Measurements from ENCODE around the gene NCAPH2.

NCAPH2 gene

DNA sequence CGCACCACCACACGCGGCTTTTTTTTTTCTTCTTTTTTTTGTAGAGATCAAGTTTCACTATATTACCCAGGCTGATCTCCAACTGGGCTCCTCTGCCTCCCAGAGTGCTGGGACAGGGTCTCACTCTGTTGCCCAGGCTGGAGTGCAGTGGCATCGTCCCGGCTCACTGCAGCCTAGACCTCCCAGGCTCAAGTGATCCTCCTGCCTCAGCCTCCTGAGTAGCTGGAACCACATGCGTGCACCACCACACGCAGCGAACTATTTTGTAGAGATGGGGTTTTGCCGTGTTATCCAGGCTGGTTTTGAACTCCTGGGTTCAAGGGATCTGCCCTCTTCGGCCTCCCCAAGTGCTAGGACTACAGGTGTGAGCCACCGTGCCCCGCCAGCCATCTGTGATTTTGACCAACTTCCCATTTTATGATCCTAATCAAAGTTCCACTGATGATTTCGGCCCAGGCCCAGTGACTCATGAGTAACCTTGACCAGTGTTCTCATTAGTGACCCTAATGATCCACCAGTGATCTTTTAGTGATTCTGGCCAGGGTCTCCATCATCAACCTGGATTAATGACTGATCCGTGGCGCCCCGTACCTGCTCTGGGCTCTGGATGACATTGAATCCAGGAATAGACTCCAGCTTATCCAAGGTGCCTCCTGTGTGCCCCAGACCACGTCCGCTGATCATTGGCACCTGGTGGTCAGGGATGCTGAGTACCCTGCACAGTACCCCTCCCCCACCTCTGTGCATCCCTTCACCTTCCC is 20.1 kb downstream of the NCAPH2 start:
- TF ChIP-seq, protein P1, sequence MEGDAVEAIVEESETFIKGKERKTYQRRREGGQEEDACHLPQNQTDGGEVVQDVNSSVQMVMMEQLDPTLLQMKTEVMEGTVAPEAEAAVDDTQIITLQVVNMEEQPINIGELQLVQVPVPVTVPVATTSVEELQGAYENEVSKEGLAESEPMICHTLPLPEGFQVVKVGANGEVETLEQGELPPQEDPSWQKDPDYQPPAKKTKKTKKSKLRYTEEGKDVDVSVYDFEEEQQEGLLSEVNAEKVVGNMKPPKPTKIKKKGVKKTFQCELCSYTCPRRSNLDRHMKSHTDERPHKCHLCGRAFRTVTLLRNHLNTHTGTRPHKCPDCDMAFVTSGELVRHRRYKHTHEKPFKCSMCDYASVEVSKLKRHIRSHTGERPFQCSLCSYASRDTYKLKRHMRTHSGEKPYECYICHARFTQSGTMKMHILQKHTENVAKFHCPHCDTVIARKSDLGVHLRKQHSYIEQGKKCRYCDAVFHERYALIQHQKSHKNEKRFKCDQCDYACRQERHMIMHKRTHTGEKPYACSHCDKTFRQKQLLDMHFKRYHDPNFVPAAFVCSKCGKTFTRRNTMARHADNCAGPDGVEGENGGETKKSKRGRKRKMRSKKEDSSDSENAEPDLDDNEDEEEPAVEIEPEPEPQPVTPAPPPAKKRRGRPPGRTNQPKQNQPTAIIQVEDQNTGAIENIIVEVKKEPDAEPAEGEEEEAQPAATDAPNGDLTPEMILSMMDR (IDR thresholded peaks at IDR 0.05; ENCODE audit: low read depth, low read length) = no peak
- no peak for TF ChIP-seq EZH2phosphoT487 (IDR thresholded peaks at IDR 0.05; ENCODE audit: low read depth)
- Histone ChIP-seq H3K4me3 (ENCODE audit: low read length) (peak overlapping the region; percentile 84), H2AFZ (ENCODE audit: low read depth, low read length) (no peak overlapping the region), H3K4me1 (ENCODE audit: low read length) (peaks cover 24% of the 10 kb centered on the region), H3K79me2 (ENCODE audit: low read length) (peaks cover 22% of the 10 kb centered on the region), H3K36me3 (replicated peaks; ENCODE audit: low read depth, low read length) (peaks cover 4% of the 10 kb centered on the region), H3K27me3 (ENCODE audit: low read depth, low read length) (no peaks in the 10 kb centered on the region), H3K4me2 (ENCODE audit: low read length) (peak overlapping the region; percentile 93), H4K20me1 (ENCODE audit: insufficient read depth, low read length) (peaks cover 6% of the 10 kb centered on the region; the same call in 1 of the 2 replicates), H3K9ac (ENCODE audit: low read length) (no peak overlapping the region), H3K27ac (ENCODE audit: low read length) (no peak overlapping the region), H3K9me3 (ENCODE audit: insufficient read depth, low read length) (no peaks in the 10 kb centered on the region)

DNA sequence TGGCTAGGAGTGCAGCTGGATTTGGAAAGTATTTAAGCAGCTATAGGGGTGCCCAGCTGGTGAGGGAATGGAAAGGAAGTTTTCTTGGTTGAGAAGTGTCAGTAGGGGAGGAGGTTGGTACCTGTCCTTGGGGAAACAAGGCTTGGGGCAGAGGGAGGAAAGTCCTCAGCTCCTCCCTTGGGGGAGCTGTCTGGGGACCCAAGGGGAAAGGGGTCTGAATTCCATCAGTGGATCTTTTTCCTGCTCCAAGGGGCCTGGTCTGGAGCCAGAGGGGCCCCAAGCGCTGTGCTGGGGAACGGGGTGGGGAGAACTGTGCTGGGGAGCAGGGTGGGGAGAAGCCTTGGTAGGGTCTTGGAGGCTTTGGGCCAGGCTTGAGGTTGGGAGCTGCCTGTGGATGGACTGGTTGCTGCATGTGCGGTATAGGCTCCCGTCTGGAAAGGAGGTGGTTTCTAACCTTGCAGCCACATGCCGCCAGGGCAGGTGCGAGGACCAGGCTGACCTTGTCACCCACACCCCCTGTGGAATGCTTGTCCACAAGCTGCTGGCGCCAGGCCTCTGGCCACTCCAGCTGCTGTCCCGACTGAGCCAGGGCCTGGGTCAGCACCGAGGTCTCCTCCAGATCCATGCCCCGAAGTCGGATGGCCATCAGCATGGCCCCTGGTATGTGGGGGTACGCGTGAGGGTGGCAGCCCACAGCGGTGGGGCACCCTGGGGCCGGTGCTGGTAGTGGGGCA is 20.8 kb downstream of the NCAPH2 start:
- no peak overlapping the region for H3K4me2 ChIP-seq (ENCODE audit: low read length)
- no peak overlapping the region for H3K9ac ChIP-seq (ENCODE audit: low read length)
- peaks cover 31% of the 10 kb centered on the region for H3K4me1 ChIP-seq (ENCODE audit: low read length)
- H3K36me3 ChIP-seq (replicated peaks; ENCODE audit: low read depth, low read length) = peaks cover 4% of the 10 kb centered on the region
- H3K79me2 ChIP-seq (ENCODE audit: low read length) = peaks cover 19% of the 10 kb centered on the region
- TF ChIP-seq EZH2phosphoT487 (IDR thresholded peaks at IDR 0.05; ENCODE audit: low read depth) = no peak
- TF ChIP-seq, protein P1 (IDR thresholded peaks at IDR 0.05; ENCODE audit: low read depth, low read length) = no peak
- H3K27ac ChIP-seq (ENCODE audit: low read length) = no peak overlapping the region
- no peak overlapping the region for H3K4me3 ChIP-seq (ENCODE audit: low read length)
- H3K9me3 ChIP-seq (ENCODE audit: insufficient read depth, low read length) = no peaks in the 10 kb centered on the region
- H4K20me1 ChIP-seq (ENCODE audit: insufficient read depth, low read length) = peaks cover 6% of the 10 kb centered on the region; the same call in 1 of the 2 replicates
- H3K27me3 ChIP-seq (ENCODE audit: low read depth, low read length) = no peaks in the 10 kb centered on the region
- H2AFZ ChIP-seq (ENCODE audit: low read depth, low read length) = no peak overlapping the region

DNA sequence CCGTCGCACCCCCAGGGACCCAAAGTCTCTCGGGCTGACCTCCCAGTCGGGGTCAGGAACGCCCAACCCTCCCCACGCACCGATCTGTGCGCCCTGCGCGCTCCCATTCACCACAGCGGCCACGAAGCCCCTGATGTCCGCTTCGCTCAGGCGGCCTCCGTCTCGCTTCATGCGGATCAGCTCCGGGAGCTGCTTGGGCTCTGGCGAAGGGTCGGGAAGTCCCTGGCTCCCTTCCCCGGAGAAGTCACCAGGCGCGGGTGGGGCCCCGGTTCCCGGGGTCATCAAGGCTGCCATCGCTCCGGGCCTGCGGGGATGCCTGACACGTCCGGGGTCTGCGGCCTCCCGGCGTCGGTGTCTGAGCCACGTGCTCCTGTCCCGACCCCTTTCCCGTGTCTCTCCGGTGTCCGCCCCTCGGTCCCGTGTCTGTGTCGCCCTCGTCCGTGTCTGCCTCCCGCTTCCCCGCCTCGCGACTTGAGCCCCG is 21.4 kb downstream of the NCAPH2 start:
- 0 out of 2 replicates have a peak overlapping the region, but pooled peaks have one; percentile 23 for H3K4me3 ChIP-seq (ENCODE audit: low read length)
- no peak for TF ChIP-seq EZH2phosphoT487 (IDR thresholded peaks at IDR 0.05; ENCODE audit: low read depth)
- TF ChIP-seq, protein P1 (IDR thresholded peaks at IDR 0.05; ENCODE audit: low read depth, low read length) = no peak
- H3K27me3 ChIP-seq (ENCODE audit: low read depth, low read length) = no peaks in the 10 kb centered on the region
- peaks cover 13% of the 10 kb centered on the region for H3K79me2 ChIP-seq (ENCODE audit: low read length)
- H3K4me1 ChIP-seq (ENCODE audit: low read length) = peaks cover 32% of the 10 kb centered on the region
- H3K27ac ChIP-seq (ENCODE audit: low read length) = no peak overlapping the region
- no peak overlapping the region for H3K9ac ChIP-seq (ENCODE audit: low read length)
- H3K4me2 ChIP-seq (ENCODE audit: low read length) = peak overlapping the region; percentile 36
- H4K20me1 ChIP-seq (ENCODE audit: insufficient read depth, low read length) = peaks cover 5% of the 10 kb centered on the region; the same call in 1 of the 2 replicates
- H2AFZ ChIP-seq (ENCODE audit: low read depth, low read length) = no peak overlapping the region
- H3K9me3 ChIP-seq (ENCODE audit: insufficient read depth, low read length) = no peaks in the 10 kb centered on the region
- peaks cover 2% of the 10 kb centered on the region for H3K36me3 ChIP-seq (replicated peaks; ENCODE audit: low read depth, low read length)
